PC-3 (cell line): ENCODE results near the gene CCBE1.

ENCODE experiments used
- CTCF ChIP-seq: fragments of 300-600 bp; sonication (generic); conservative IDR thresholded peaks from 2 replicates; pipeline ENCODE4 v1.5.1; 2017; ENCODE audit warnings: antibody characterized with exemption, low read depth, mild to moderate bottlenecking, low read length
- EZH2 ChIP-seq: fragments of 300-600 bp; sonication (generic); IDR thresholded peaks from one replicate; pipeline ENCODE4 v1.6.1; 2017; ENCODE audit warnings: antibody characterized with exemption, mild to moderate bottlenecking, low read length; ENCODE audit not compliant: unreplicated experiment
- EZH2phosphoT487 ChIP-seq: fragments of 300-600 bp; sonication (generic); IDR thresholded peaks from 2 replicates; pipeline ENCODE4 v1.6.1; 2018; ENCODE audit warnings: mild to moderate bottlenecking, antibody characterized with exemption, low read length, borderline replicate concordance

GRCh38 chr18:59604877-59605276, 92.3 kb downstream of the CCBE1 start:
- TF ChIP-seq CTCF (no peak), EZH2phosphoT487 (no peak), EZH2 (no peak)
